Neutrophil (primary cell): ENCODE results near the gene WWP2.

ENCODE experiments used
- H3K27ac ChIP-seq: fragments of 200-600 bp; sonication (generic); 2 replicates; pipeline ENCODE4 v1.5.1; 2016; ENCODE audit warnings: mild to moderate bottlenecking, moderate library complexity
- H3K27me3 ChIP-seq: fragments of 200-600 bp; sonication (generic); 2 replicates; pipeline ENCODE4 v1.6.0; 2016; ENCODE audit warnings: mild to moderate bottlenecking
- H3K36me3 ChIP-seq: fragments of 200-600 bp; sonication (generic); 2 replicates; pipeline ENCODE4 v1.5.1; 2017
- H3K4me1 ChIP-seq, 2 experiments: fragments of 200-600 bp in 1 of 2; sonication (generic) in 1 of 2; 1 replicate in 1 of 2; 2 replicates in 1 of 2; pipeline versions ENCODE4 v1.5.1 to v1.6.1; 2013 to 2016; ENCODE audit warnings: low read depth in 1 of 2, low read length in 1 of 2, mild to moderate bottlenecking in 1 of 2, moderate library complexity in 1 of 2; ENCODE audit not compliant: control insufficient read depth in 1 of 2, insufficient read depth in 1 of 2
- H3K4me3 ChIP-seq, 2 experiments: fragments of 200-600 bp in 1 of 2; sonication (generic) in 1 of 2; 1 replicate in 1 of 2; 2 replicates in 1 of 2; pipeline ENCODE4 v1.5.1; 2013 to 2016; ENCODE audit warnings: low read depth in 1 of 2, low read length in 1 of 2, mild to moderate bottlenecking in 1 of 2, moderate library complexity in 1 of 2
- H3K9me3 ChIP-seq: fragments of 200-600 bp; sonication (generic); 2 replicates; pipeline ENCODE4 v1.5.1; 2016
- TF ChIP-seq, protein P1 (sequence below): fragments of 200-600 bp; sonication (generic); IDR thresholded peaks from 2 replicates; pipeline ENCODE4 v1.5.1; 2016; ENCODE audit warnings: antibody characterized with exemption

WWP2 gene

DNA sequence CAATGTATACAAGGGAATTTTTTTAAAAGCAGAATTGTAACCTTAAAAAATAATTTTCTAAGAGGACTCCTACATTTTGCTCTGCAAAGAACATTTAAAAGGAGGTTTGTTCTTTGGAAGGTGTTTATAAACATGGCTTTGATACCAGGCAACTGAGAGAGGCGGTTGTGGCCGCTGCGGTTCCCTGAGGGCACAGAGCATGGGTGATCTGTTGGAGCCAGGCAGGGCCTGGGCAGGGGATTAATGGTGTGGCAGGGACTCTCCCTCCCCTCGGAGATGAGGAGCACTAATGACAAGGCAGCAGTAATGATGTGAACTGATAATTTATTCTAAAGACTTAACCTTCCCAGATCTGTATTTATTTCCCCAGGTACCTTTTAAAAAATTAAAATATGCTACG, 65.4 kb downstream of the WWP2 start:
- peaks cover 0 to 6% of the 10 kb centered on the region in 2 experiments for H3K4me1 ChIP-seq
- H3K27ac ChIP-seq = no peak overlapping the region
- no peak overlapping the region for H3K4me3 ChIP-seq
- TF ChIP-seq, protein P1, sequence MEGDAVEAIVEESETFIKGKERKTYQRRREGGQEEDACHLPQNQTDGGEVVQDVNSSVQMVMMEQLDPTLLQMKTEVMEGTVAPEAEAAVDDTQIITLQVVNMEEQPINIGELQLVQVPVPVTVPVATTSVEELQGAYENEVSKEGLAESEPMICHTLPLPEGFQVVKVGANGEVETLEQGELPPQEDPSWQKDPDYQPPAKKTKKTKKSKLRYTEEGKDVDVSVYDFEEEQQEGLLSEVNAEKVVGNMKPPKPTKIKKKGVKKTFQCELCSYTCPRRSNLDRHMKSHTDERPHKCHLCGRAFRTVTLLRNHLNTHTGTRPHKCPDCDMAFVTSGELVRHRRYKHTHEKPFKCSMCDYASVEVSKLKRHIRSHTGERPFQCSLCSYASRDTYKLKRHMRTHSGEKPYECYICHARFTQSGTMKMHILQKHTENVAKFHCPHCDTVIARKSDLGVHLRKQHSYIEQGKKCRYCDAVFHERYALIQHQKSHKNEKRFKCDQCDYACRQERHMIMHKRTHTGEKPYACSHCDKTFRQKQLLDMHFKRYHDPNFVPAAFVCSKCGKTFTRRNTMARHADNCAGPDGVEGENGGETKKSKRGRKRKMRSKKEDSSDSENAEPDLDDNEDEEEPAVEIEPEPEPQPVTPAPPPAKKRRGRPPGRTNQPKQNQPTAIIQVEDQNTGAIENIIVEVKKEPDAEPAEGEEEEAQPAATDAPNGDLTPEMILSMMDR = no peak
- peaks cover 51% of the 10 kb centered on the region for H3K36me3 ChIP-seq
- no peaks in the 10 kb centered on the region for H3K27me3 ChIP-seq
- no peaks in the 10 kb centered on the region for H3K9me3 ChIP-seq

DNA sequence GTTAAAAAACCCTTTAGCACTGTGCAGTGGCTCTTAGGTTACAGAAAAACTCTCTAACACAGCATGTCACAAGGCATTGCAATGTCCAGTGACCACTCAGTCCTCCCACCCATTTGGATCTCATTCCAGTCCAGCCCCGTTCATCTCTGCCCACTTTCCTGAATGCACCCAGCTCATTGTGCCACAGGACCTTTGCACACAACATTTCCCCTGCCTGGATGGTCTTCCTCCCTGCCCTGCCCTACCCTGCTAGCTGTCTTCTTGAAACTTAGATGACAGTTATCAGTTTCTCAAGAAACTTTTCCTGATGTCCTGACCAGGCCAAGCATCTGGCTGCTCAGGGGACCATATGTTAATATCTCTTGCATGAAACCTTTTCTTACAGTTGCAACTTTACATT, 67.2 kb downstream of the WWP2 start:
- H3K4me3 ChIP-seq = no peak overlapping the region
- H3K27ac ChIP-seq = no peak overlapping the region
- peaks cover 11 to 12% of the 10 kb centered on the region in 2 experiments for H3K4me1 ChIP-seq
- no peaks in the 10 kb centered on the region for H3K27me3 ChIP-seq
- H3K36me3 ChIP-seq = peaks cover 42% of the 10 kb centered on the region
- TF ChIP-seq, protein P1 = no peak
- H3K9me3 ChIP-seq = no peaks in the 10 kb centered on the region

DNA sequence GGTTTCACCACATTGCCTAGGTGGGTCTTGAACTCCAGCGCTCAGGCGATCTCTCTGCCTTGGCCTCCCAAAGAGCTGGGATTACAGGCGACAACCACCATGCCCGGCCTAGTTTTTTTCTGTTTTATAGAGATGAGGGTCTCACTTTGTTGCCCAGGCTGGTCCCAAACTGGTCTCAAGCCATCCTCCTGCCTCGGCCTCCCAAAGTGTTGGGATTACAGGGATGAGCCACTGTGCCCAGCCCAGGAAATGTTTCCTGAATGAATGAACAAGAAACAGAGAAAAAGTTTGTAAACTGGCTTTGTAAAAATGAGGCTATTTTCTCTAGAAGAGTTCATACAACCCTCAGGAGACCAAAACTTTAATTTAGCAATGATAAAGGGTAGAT, 68.0 kb downstream of the WWP2 start:
- H3K27me3 ChIP-seq = no peaks in the 10 kb centered on the region
- peaks cover 18 to 19% of the 10 kb centered on the region in 2 experiments for H3K4me1 ChIP-seq
- H3K27ac ChIP-seq = no peak overlapping the region
- peaks cover 39% of the 10 kb centered on the region for H3K36me3 ChIP-seq
- H3K4me3 ChIP-seq = no peak overlapping the region
- TF ChIP-seq, protein P1 = no peak
- H3K9me3 ChIP-seq = no peaks in the 10 kb centered on the region

DNA sequence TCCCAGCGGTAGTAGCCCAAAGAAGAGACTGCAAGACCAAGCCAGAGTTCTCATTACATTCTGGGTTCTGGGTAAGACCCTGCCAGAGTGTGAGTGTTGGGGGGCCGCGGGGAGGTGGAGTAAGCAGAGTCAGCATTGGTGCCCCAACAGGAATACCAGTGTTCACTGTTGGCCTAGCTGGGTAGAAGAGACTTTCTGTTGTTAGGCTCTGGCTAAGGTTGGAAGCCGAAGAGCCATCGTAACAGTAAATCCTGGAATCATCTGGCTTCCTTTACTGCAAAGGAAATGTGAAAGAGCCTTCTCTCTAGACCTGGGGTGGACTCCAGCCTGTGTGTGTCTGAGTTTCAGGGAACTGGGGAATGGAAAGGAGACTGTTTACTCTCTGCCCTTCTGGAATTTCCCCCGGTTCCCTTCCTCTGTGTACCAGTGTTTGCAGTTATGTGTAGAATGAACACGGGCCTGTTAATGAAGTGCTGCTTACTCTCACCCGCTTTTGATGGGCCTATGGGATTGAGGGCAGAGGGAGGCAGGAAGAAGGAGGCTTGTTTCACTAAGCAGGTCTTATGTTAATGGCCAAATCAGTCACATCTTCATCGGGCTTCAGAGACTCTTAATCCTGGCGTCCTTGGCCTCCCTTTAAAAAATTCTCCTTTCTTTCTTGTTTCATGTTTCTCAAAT, 68.5 kb downstream of the WWP2 start:
- H3K27ac ChIP-seq = no peak overlapping the region
- TF ChIP-seq, protein P1 = no peak
- peaks cover 18 to 19% of the 10 kb centered on the region in 2 experiments for H3K4me1 ChIP-seq
- peaks cover 39% of the 10 kb centered on the region for H3K36me3 ChIP-seq
- no peaks in the 10 kb centered on the region for H3K27me3 ChIP-seq
- no peak overlapping the region for H3K4me3 ChIP-seq
- H3K9me3 ChIP-seq = no peaks in the 10 kb centered on the region

DNA sequence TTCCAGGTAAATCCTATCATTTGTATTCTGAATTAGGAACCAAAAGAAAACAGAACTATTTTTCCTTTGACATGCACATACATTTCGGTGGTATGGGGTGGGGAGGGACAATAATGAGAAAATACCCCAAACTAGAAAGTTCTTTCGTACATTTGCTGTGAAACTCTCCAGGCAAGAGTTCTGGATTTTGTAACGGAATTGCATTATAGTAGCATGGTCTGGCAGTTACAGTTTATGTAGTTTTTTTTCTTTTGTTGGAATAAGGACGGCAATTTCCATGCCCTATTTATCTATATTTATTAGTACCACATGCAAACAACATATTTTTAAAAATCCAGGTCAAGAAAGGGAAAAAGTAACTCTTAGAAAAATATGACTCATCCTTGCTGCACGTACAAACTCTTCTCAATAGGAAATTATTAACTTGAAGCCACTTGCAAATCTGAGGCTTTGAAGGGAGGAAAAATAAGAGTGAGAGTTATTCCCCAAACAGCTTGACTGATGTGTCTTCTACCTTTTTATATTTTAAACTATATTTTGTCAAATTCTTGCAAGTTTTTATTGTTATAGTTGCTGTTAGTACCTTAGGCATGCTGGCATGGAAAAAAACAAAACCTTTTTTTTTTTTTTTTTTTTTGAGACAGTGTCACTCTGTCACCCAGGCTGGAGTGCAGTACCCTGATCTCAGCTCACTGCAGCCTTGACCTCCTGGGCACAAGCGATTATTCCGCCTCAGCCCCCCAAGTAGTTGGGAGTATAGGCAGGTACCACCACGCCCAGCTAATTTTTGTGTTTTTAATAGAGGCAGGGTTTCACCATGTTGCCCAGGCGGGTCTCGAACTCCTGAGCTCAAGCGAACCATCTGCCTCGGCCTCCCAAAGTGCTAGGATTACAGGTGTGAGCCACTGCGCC, 69.3 kb downstream of the WWP2 start:
- Histone ChIP-seq H3K27ac (no peak overlapping the region), H3K4me1 (peaks cover 18 to 19% of the 10 kb centered on the region in 2 experiments), H3K4me3 (no peak overlapping the region), H3K36me3 (peaks cover 41% of the 10 kb centered on the region), H3K27me3 (no peaks in the 10 kb centered on the region), H3K9me3 (no peaks in the 10 kb centered on the region)
- TF ChIP-seq, protein P1 = no peak
